ENCODE data around the gene RUNX2.
A peak's percentile ranks its signal among the peaks of the same experiment; 100 is the strongest.

RUNX2 gene

GRCh38 chr6:45415788-45416518 is 87.8 kb downstream of the RUNX2 start:
- no peak for DNase-seq

GRCh38 chr6:45416700-45417099 is 88.6 kb downstream of the RUNX2 start:
- no peak for DNase-seq

- no peak for DNase-seq
Measured at GRCh38 chr6:45417436-45417835, 89.3 kb downstream of the RUNX2 start.

GRCh38 chr6:45419571-45420082 is 91.5 kb downstream of the RUNX2 start:
- DNase-seq = no peak

GRCh38 chr6:45420083-45420908 is 92.2 kb downstream of the RUNX2 start:
- no peak for DNase-seq

GRCh38 chr6:45420909-45421708 is 93.0 kb downstream of the RUNX2 start:
- DNase-seq = no peak

GRCh38 chr6:45421709-45422502 is 93.8 kb downstream of the RUNX2 start:
- DNase-seq = peak; percentile 28

- peak; percentile 12 for DNase-seq
Measured at GRCh38 chr6:45422503-45423110, 94.5 kb downstream of the RUNX2 start.

GRCh38 chr6:45423111-45423823 is 95.1 kb downstream of the RUNX2 start:
- DNase-seq = no peak

GRCh38 chr6:45423824-45424450 is 95.8 kb downstream of the RUNX2 start:
- no peak for DNase-seq

- no peak for DNase-seq
Measured at GRCh38 chr6:45424451-45424861, 96.3 kb downstream of the RUNX2 start.

- DNase-seq = no peak
Measured at GRCh38 chr6:45426251-45426650, 98.1 kb downstream of the RUNX2 start.

- DNase-seq = no peak
Measured at GRCh38 chr6:45427726-45428125, 99.6 kb downstream of the RUNX2 start.

GRCh38 chr6:45428727-45429126 is 100.6 kb downstream of the RUNX2 start:
- no peak for DNase-seq

GRCh38 chr6:45430590-45431202 is 102.6 kb downstream of the RUNX2 start:
- DNase-seq = no peak

- DNase-seq = no peak
Measured at GRCh38 chr6:45431317-45432065, 103.4 kb downstream of the RUNX2 start.

GRCh38 chr6:45432977-45433376 is 104.8 kb downstream of the RUNX2 start:
- no peak for DNase-seq

GRCh38 chr6:45433533-45434380 is 105.6 kb downstream of the RUNX2 start:
- DNase-seq = no peak

- no peak for DNase-seq
Measured at GRCh38 chr6:45434381-45434700, 106.2 kb downstream of the RUNX2 start.
